WTC11 (cell line): ENCODE measurements around the gene WRAP73. TPM values are rescaled to one million over a fixed set of nuclear protein-coding genes. Genes with fewer than 3 reads are reported as not detected.

Experiments
- ATAC-seq: fragments of 200-7000 bp; cut with Tn5 transposase; 2 replicates; pipeline ENCODE4 v1.10.0; 2021; ENCODE audit warnings: mild to moderate bottlenecking, moderate library complexity
- CTCF ChIA-PET: fragments of 300-600 bp; sonication (Branson Sonifier 250); formaldehyde crosslinking; loops from one replicate; lab custom pipeline; 2021; ENCODE audit warnings: antibody characterized with exemption; lab: Charles Lee
- POLR2A ChIA-PET: fragments of 350-600 bp; sonication (Branson Sonifier 250); formaldehyde crosslinking; loops from one replicate; lab custom pipeline; 2021; ENCODE audit warnings: antibody characterized with exemption; lab: Charles Lee
- DNase-seq: peaks from one replicate; pipeline ENCODE4 v3.0.0; 2021; ENCODE audit warnings: low spot score
- H3K27ac Mint-ChIP-seq: 2 replicates; pipeline ENCODE4 v1.8.0; 2021; ENCODE audit warnings: mixed read lengths
- H3K27me3 Mint-ChIP-seq: 2 replicates; pipeline ENCODE4 v1.8.0; 2021; ENCODE audit warnings: low read depth, mild to moderate bottlenecking, moderate library complexity, mixed read lengths
- H3K36me3 Mint-ChIP-seq: 2 replicates; pipeline ENCODE4 v1.8.0; 2021; ENCODE audit warnings: mixed read lengths
- H3K4me1 Mint-ChIP-seq: 2 replicates; pipeline ENCODE4 v1.8.0; 2022; ENCODE audit warnings: mixed read lengths
- H3K4me3 Mint-ChIP-seq: 2 replicates; pipeline ENCODE4 v1.8.0; 2021; ENCODE audit warnings: mild to moderate bottlenecking, moderate library complexity, mixed read lengths
- H3K9me3 Mint-ChIP-seq: 2 replicates; pipeline ENCODE4 v1.8.0; 2021; ENCODE audit warnings: mixed read lengths
- ESRRA ChIP-seq: sonication (generic); formaldehyde crosslinking; IDR thresholded peaks from 2 replicates; pipeline ENCODE4 v1.8.1; 2022; ENCODE audit warnings: mild to moderate bottlenecking, missing genetic modification reagents, borderline replicate concordance
- FOXK1 ChIP-seq: sonication (generic); formaldehyde crosslinking; IDR thresholded peaks from 2 replicates; pipeline ENCODE4 v1.8.0; 2022; ENCODE audit warnings: mild to moderate bottlenecking, moderate library complexity, missing genetic modification reagents
- GRHL2 ChIP-seq: fragments of 250-450 bp; sonication (Bioruptor Pico); IDR thresholded peaks from 2 replicates; pipeline ENCODE4 v1.8.0; 2022; ENCODE audit warnings: mild to moderate bottlenecking, moderate library complexity; ENCODE audit not compliant: insufficient replicate concordance, severe bottlenecking
- NFATC4 ChIP-seq: fragments of 250-450 bp; sonication (Bioruptor Pico); IDR thresholded peaks from 2 replicates; pipeline ENCODE4 v1.9.0; 2021; ENCODE audit warnings: mild to moderate bottlenecking
- NR1H2 ChIP-seq: sonication (generic); formaldehyde crosslinking; IDR thresholded peaks from 2 replicates; pipeline ENCODE4 v1.9.0; 2021; ENCODE audit warnings: mild to moderate bottlenecking, moderate library complexity, missing genetic modification reagents
- NR3C1 ChIP-seq: sonication (generic); formaldehyde crosslinking; conservative IDR thresholded peaks from 2 replicates; pipeline ENCODE4 v1.8.1; 2023; ENCODE audit warnings: low read depth, mild to moderate bottlenecking, missing genetic modification reagents
- TEAD1 ChIP-seq: sonication (generic); formaldehyde crosslinking; IDR thresholded peaks from 2 replicates; pipeline ENCODE4 v1.8.0; 2022; ENCODE audit warnings: mild to moderate bottlenecking, missing genetic modification reagents
- ZNF423 ChIP-seq: fragments of 250-450 bp; sonication (Bioruptor Pico); IDR thresholded peaks from 2 replicates; pipeline ENCODE4 v2.1.2; 2022; ENCODE audit warnings: mild to moderate bottlenecking, moderate library complexity
- total RNA-seq: library from RNA; stranded (reverse); gene quantifications from 3 replicates; pipeline ENCODE4 v1.2.3, GENCODE V29; 2021
- TF ChIP-seq, protein P1 (sequence below): sonication (generic); formaldehyde crosslinking; IDR thresholded peaks from 2 replicates; pipeline ENCODE4 v1.8.1; 2023; ENCODE audit warnings: mild to moderate bottlenecking, missing genetic modification reagents
- TF ChIP-seq, protein P2 (sequence below): fragments of 250-450 bp; sonication (Bioruptor Pico); conservative IDR thresholded peaks from 2 replicates; pipeline ENCODE4 v1.9.0; 2021; ENCODE audit warnings: mild to moderate bottlenecking
- TF ChIP-seq, protein P3 (sequence below): sonication (generic); formaldehyde crosslinking; IDR thresholded peaks from 2 replicates; pipeline ENCODE4 v1.8.1; 2022; ENCODE audit warnings: mild to moderate bottlenecking, missing genetic modification reagents, moderate library complexity, borderline replicate concordance
- TF ChIP-seq, protein P4 (sequence below): sonication (generic); formaldehyde crosslinking; conservative IDR thresholded peaks from 2 replicates; pipeline ENCODE4 v1.8.1; 2022; ENCODE audit warnings: mild to moderate bottlenecking, missing genetic modification reagents
- TF ChIP-seq, protein P5 (sequence below): sonication (generic); formaldehyde crosslinking; IDR thresholded peaks from 2 replicates; pipeline ENCODE4 v1.8.0; 2023; ENCODE audit warnings: mild to moderate bottlenecking, missing genetic modification reagents
- TF ChIP-seq, protein P6 (sequence below): sonication (generic); formaldehyde crosslinking; IDR thresholded peaks from 2 replicates; pipeline ENCODE4 v1.8.1; 2023; ENCODE audit warnings: mild to moderate bottlenecking, missing genetic modification reagents, borderline replicate concordance

Gene WRAP73
- total RNA-seq, 1 experiment from 2014 or later, result 39.2 TPM

DNA sequence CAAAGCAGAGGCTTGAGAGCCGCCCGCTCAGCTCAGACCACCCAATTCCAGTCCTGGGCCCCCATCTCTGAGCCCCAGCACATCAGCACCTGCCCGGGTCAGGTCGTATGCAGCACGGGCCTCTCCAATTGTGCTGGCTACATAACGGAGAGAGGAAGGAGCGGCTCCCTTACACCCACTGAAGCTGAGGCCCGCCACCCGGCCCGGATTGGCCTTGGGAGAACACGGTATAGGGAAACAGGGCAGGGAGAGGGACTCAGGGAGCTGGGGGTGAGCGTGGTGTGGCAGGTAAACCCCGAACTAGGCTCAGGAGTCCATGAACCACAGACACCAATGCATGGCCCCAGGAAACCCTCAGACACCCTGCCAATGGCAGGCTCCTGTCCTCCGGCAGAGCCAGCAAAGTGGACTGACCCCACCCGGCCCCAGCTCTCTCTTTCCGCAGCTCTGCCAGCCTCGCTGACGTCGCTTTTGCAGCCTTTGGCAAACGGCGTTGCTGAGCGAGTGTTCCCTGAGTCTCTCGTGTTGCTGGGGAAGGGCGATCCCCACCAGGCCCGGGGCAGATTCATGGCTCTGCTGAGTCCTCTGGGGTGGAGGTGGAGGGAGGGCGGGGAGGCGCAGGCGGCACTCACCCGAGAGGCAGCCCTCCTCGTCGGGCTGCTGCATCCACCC, 55.1 kb downstream of the WRAP73 start:
- H3K9me3 Mint-ChIP-seq, result no peaks in the 10 kb centered on the region
- H3K4me3 Mint-ChIP-seq, result no peak overlapping the region
- peaks cover 22% of the 10 kb centered on the region for H3K4me1 Mint-ChIP-seq
- CTCF ChIA-PET, result interaction anchor here (0.7 to 5.4 kb wide), 6 partner anchors 25 to 142 kb away, joined by 4 to 65 read pairs (median 6); no protein-coding TSS in a partner anchor
- DNase-seq, result no peak
- POLR2A ChIA-PET, result no interaction called here
- H3K36me3 Mint-ChIP-seq, result no peaks in the 10 kb centered on the region
- no peak overlapping the region; the same call in 1 of the 2 replicates for H3K27ac Mint-ChIP-seq
- no peak for TF ChIP-seq ESRRA (CRISPR knock-in tag)
- TF ChIP-seq TEAD1, result no peak
- TF ChIP-seq NR1H2 (CRISPR knock-in tag), result no peak
- TF ChIP-seq, protein P1, sequence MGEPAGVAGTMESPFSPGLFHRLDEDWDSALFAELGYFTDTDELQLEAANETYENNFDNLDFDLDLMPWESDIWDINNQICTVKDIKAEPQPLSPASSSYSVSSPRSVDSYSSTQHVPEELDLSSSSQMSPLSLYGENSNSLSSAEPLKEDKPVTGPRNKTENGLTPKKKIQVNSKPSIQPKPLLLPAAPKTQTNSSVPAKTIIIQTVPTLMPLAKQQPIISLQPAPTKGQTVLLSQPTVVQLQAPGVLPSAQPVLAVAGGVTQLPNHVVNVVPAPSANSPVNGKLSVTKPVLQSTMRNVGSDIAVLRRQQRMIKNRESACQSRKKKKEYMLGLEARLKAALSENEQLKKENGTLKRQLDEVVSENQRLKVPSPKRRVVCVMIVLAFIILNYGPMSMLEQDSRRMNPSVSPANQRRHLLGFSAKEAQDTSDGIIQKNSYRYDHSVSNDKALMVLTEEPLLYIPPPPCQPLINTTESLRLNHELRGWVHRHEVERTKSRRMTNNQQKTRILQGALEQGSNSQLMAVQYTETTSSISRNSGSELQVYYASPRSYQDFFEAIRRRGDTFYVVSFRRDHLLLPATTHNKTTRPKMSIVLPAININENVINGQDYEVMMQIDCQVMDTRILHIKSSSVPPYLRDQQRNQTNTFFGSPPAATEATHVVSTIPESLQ (CRISPR knock-in tag), result no peak
- TF ChIP-seq, protein P2, sequence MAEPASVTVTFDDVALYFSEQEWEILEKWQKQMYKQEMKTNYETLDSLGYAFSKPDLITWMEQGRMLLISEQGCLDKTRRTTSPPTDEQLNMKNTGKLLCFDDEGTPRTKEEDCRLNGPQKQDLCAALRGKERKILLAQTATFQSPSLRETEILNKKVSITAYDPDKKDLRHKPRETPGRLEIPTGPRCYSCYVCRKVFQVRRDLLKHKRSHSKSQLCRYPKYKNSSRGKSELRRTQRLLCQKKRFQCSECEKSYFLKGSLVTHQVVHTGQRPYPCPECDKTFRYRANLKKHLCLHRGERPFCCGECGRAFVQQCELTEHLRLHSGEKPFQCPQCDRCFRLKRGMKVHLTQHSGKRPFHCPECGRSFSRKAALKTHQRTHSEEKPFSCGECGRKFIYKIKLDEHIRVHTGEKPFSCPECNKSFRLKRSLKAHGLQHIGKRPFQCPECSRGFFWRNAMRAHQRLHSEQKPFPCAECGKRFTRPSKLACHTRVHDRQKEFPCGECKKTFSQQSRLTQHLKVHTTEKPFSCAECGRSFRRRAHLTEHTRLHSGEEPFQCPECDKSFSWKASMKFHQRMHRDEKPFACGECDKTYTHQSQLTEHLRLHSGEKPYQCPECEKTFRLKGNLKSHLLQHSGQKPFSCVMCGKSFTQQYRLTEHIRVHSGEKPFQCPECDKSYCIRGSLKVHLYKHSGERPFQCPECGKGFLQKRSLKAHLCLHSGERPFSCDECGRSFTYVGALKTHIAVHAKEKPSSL, result no peak
- TF ChIP-seq, protein P3, sequence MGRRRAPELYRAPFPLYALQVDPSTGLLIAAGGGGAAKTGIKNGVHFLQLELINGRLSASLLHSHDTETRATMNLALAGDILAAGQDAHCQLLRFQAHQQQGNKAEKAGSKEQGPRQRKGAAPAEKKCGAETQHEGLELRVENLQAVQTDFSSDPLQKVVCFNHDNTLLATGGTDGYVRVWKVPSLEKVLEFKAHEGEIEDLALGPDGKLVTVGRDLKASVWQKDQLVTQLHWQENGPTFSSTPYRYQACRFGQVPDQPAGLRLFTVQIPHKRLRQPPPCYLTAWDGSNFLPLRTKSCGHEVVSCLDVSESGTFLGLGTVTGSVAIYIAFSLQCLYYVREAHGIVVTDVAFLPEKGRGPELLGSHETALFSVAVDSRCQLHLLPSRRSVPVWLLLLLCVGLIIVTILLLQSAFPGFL (CRISPR knock-in tag), result no peak
- TF ChIP-seq, protein P4, sequence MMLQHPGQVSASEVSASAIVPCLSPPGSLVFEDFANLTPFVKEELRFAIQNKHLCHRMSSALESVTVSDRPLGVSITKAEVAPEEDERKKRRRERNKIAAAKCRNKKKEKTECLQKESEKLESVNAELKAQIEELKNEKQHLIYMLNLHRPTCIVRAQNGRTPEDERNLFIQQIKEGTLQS (CRISPR knock-in tag), result no peak
- TF ChIP-seq GRHL2 (CRISPR knock-in tag), result no peak
- no peaks in the 10 kb centered on the region for H3K27me3 Mint-ChIP-seq
- no peak for ATAC-seq

DNA sequence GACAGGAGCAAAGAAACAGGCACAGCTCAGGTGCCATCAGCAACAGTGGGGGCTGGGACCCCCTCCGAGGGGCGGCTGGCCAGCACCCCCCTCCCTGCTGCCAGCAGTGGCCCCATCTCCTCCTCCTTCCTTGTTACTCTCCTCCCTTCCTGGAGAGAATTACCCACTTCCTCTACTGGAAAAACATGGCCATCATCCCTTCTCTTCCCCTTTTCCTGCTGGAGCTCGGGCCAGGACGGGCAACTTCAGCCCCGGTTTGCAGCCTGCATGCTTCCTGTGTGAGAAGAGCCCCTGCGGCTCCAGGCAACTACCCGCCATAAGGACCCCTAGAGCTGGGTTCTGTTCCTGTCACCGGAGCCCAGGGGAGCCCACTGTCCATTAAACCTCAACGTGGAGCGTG, 56.2 kb downstream of the WRAP73 start:
- no peaks in the 10 kb centered on the region for H3K9me3 Mint-ChIP-seq
- POLR2A ChIA-PET, result no interaction called here
- CTCF ChIA-PET, result interaction anchor here (0.6 to 5.4 kb wide), 10 partner anchors 8 to 141 kb away, joined by 3 to 65 read pairs (median 4); no protein-coding TSS in a partner anchor
- peak overlapping the region; percentile 97 for H3K27ac Mint-ChIP-seq
- DNase-seq, result no peak
- H3K36me3 Mint-ChIP-seq, result no peaks in the 10 kb centered on the region
- H3K4me3 Mint-ChIP-seq, result no peak overlapping the region
- TF ChIP-seq ZNF423 (CRISPR knock-in tag), result no peak
- TF ChIP-seq, protein P5, sequence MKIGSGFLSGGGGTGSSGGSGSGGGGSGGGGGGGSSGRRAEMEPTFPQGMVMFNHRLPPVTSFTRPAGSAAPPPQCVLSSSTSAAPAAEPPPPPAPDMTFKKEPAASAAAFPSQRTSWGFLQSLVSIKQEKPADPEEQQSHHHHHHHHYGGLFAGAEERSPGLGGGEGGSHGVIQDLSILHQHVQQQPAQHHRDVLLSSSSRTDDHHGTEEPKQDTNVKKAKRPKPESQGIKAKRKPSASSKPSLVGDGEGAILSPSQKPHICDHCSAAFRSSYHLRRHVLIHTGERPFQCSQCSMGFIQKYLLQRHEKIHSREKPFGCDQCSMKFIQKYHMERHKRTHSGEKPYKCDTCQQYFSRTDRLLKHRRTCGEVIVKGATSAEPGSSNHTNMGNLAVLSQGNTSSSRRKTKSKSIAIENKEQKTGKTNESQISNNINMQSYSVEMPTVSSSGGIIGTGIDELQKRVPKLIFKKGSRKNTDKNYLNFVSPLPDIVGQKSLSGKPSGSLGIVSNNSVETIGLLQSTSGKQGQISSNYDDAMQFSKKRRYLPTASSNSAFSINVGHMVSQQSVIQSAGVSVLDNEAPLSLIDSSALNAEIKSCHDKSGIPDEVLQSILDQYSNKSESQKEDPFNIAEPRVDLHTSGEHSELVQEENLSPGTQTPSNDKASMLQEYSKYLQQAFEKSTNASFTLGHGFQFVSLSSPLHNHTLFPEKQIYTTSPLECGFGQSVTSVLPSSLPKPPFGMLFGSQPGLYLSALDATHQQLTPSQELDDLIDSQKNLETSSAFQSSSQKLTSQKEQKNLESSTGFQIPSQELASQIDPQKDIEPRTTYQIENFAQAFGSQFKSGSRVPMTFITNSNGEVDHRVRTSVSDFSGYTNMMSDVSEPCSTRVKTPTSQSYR, result no peak
- TF ChIP-seq NR3C1 (CRISPR knock-in tag), result no peak
- no peak for TF ChIP-seq NFATC4
- TF ChIP-seq FOXK1, result no peak
- TF ChIP-seq, protein P6, sequence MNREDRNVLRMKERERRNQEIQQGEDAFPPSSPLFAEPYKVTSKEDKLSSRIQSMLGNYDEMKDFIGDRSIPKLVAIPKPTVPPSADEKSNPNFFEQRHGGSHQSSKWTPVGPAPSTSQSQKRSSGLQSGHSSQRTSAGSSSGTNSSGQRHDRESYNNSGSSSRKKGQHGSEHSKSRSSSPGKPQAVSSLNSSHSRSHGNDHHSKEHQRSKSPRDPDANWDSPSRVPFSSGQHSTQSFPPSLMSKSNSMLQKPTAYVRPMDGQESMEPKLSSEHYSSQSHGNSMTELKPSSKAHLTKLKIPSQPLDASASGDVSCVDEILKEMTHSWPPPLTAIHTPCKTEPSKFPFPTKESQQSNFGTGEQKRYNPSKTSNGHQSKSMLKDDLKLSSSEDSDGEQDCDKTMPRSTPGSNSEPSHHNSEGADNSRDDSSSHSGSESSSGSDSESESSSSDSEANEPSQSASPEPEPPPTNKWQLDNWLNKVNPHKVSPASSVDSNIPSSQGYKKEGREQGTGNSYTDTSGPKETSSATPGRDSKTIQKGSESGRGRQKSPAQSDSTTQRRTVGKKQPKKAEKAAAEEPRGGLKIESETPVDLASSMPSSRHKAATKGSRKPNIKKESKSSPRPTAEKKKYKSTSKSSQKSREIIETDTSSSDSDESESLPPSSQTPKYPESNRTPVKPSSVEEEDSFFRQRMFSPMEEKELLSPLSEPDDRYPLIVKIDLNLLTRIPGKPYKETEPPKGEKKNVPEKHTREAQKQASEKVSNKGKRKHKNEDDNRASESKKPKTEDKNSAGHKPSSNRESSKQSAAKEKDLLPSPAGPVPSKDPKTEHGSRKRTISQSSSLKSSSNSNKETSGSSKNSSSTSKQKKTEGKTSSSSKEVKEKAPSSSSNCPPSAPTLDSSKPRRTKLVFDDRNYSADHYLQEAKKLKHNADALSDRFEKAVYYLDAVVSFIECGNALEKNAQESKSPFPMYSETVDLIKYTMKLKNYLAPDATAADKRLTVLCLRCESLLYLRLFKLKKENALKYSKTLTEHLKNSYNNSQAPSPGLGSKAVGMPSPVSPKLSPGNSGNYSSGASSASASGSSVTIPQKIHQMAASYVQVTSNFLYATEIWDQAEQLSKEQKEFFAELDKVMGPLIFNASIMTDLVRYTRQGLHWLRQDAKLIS, result no peak
- TF ChIP-seq, all 79 proteins: peak for 0
- no peaks in the 10 kb centered on the region for H3K27me3 Mint-ChIP-seq
- peaks cover 18% of the 10 kb centered on the region for H3K4me1 Mint-ChIP-seq
- no peak for ATAC-seq
